ENCODE results near the gene CNTNAP2. TPM values are rescaled to one million over a fixed set of nuclear protein-coding genes. Genes with fewer than 3 reads are reported as not detected.

CNTNAP2 gene
- total and polyA plus RNA-seq, 4 donors, result 0.14 to 2.3 (median 1.1) TPM

- no peak overlapping the region for H3K9ac ChIP-seq (ENCODE audit: low read depth in 1 of 2, low read length in 2 of 2)
- H3K27ac ChIP-seq (ENCODE audit: low read depth in 1 of 2, low read length in 2 of 2), result no peak overlapping the region
- no peak overlapping the region for H3K4me3 ChIP-seq (ENCODE audit: low read depth in 1 of 3, low read length in 3 of 3)
- H3K4me1 ChIP-seq (ENCODE audit: control insufficient read depth in 4 of 4, insufficient read depth in 4 of 4, low read length in 3 of 4), result no peaks in the 10 kb centered on the region
- no peaks in the 10 kb centered on the region for H3K36me3 ChIP-seq (ENCODE audit: control insufficient read depth in 4 of 4, insufficient read depth in 3 of 4, low read depth in 1 of 4, low read length in 3 of 4)
- H3K9me3 ChIP-seq (ENCODE audit: control insufficient read depth in 4 of 4, low read length in 3 of 4), result no peaks in the 10 kb centered on the region
- TF ChIP-seq, protein P1, sequence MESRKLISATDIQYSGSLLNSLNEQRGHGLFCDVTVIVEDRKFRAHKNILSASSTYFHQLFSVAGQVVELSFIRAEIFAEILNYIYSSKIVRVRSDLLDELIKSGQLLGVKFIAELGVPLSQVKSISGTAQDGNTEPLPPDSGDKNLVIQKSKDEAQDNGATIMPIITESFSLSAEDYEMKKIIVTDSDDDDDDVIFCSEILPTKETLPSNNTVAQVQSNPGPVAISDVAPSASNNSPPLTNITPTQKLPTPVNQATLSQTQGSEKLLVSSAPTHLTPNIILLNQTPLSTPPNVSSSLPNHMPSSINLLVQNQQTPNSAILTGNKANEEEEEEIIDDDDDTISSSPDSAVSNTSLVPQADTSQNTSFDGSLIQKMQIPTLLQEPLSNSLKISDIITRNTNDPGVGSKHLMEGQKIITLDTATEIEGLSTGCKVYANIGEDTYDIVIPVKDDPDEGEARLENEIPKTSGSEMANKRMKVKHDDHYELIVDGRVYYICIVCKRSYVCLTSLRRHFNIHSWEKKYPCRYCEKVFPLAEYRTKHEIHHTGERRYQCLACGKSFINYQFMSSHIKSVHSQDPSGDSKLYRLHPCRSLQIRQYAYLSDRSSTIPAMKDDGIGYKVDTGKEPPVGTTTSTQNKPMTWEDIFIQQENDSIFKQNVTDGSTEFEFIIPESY (IDR thresholded peaks at IDR 0.05), result no peak
- TF ChIP-seq TAF1 (conservative IDR thresholded peaks at IDR 0.05), result no peak
- TF ChIP-seq HNF4A (conservative IDR thresholded peaks at IDR 0.05), result no peak
- TF ChIP-seq MAX (IDR thresholded peaks at IDR 0.05), result no peak
- no peak for TF ChIP-seq NR2F2 (IDR thresholded peaks at IDR 0.05)
- TF ChIP-seq, protein P2, sequence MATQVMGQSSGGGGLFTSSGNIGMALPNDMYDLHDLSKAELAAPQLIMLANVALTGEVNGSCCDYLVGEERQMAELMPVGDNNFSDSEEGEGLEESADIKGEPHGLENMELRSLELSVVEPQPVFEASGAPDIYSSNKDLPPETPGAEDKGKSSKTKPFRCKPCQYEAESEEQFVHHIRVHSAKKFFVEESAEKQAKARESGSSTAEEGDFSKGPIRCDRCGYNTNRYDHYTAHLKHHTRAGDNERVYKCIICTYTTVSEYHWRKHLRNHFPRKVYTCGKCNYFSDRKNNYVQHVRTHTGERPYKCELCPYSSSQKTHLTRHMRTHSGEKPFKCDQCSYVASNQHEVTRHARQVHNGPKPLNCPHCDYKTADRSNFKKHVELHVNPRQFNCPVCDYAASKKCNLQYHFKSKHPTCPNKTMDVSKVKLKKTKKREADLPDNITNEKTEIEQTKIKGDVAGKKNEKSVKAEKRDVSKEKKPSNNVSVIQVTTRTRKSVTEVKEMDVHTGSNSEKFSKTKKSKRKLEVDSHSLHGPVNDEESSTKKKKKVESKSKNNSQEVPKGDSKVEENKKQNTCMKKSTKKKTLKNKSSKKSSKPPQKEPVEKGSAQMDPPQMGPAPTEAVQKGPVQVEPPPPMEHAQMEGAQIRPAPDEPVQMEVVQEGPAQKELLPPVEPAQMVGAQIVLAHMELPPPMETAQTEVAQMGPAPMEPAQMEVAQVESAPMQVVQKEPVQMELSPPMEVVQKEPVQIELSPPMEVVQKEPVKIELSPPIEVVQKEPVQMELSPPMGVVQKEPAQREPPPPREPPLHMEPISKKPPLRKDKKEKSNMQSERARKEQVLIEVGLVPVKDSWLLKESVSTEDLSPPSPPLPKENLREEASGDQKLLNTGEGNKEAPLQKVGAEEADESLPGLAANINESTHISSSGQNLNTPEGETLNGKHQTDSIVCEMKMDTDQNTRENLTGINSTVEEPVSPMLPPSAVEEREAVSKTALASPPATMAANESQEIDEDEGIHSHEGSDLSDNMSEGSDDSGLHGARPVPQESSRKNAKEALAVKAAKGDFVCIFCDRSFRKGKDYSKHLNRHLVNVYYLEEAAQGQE (IDR thresholded peaks at IDR 0.05), result no peak
- no peak for TF ChIP-seq RXRA (IDR thresholded peaks at IDR 0.05)
- TF ChIP-seq FOXA2 (IDR thresholded peaks at IDR 0.05), result no peak
- TF ChIP-seq GABPA (IDR thresholded peaks at IDR 0.05 in 1 of 2, conservative IDR thresholded peaks at IDR 0.05 in 1 of 2), result no peak
- TF ChIP-seq FOXA1 (IDR thresholded peaks at IDR 0.05), result no peak
- TF ChIP-seq SP1 (IDR thresholded peaks at IDR 0.05), result no peak
- TF ChIP-seq HNF4G (IDR thresholded peaks at IDR 0.05), result no peak
- TF ChIP-seq ATF3 (IDR thresholded peaks at IDR 0.05), result no peak
- TF ChIP-seq CTCF (IDR thresholded peaks at IDR 0.05; ENCODE audit: low read depth, low read length, missing input control), result no peak
- peaks cover 0 to 2% (median 1%) of the 10 kb centered on the region in 4 donors for H3K27me3 ChIP-seq (ENCODE audit: control insufficient read depth in 4 of 4, insufficient read depth in 4 of 4, low read length in 3 of 4)
- no peak for DNase-seq (ENCODE audit: low spot score)
These were observed 1165.6 kb downstream of the CNTNAP2 start for GRCh38 chr7:147282204-147282603.

DNA sequence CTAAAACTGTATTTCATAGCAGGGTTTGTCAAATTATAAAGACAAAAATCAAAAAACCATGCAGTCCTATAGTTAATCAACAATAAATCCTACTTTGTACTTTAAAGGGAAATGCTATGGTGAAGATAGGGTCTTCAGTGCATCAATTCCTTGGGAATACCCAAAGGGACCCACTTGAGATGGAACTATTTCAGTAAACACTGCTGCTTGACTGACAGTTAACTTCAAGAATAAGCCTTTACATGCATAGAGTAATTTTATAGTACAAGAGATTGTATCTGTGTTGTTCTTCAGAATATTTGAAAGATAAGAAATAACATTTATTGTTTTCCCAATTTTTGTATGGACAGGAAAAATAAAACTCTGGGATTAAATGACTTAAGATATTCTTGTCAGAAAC is 1179.6 kb downstream of the CNTNAP2 start:
- H3K27me3 ChIP-seq (ENCODE audit: control insufficient read depth in 4 of 4, insufficient read depth in 4 of 4, low read length in 3 of 4), result no peaks in the 10 kb centered on the region
- H3K9ac ChIP-seq (ENCODE audit: low read depth in 1 of 2, low read length in 2 of 2), result no peak overlapping the region
- no peaks in the 10 kb centered on the region for H3K36me3 ChIP-seq (ENCODE audit: control insufficient read depth in 4 of 4, insufficient read depth in 3 of 4, low read depth in 1 of 4, low read length in 3 of 4)
- TF ChIP-seq EGR1 (IDR thresholded peaks at IDR 0.05; ENCODE audit: low read depth in 2 of 2) (no peak), MAX (IDR thresholded peaks at IDR 0.05) (no peak), FOXA2 (IDR thresholded peaks at IDR 0.05) (no peak)
- DNase-seq (ENCODE audit: low spot score), result no peak
- H3K27ac ChIP-seq (ENCODE audit: low read depth in 1 of 2, low read length in 2 of 2), result no peak overlapping the region
- H3K9me3 ChIP-seq (ENCODE audit: control insufficient read depth in 4 of 4, low read length in 3 of 4), result no peaks in the 10 kb centered on the region
- H3K4me3 ChIP-seq (ENCODE audit: low read depth in 1 of 3, low read length in 3 of 3), result no peak overlapping the region
- no peaks in the 10 kb centered on the region for H3K4me1 ChIP-seq (ENCODE audit: control insufficient read depth in 4 of 4, insufficient read depth in 4 of 4, low read length in 3 of 4)
